ENCODE data around the gene INHBE.

INHBE gene

DNA sequence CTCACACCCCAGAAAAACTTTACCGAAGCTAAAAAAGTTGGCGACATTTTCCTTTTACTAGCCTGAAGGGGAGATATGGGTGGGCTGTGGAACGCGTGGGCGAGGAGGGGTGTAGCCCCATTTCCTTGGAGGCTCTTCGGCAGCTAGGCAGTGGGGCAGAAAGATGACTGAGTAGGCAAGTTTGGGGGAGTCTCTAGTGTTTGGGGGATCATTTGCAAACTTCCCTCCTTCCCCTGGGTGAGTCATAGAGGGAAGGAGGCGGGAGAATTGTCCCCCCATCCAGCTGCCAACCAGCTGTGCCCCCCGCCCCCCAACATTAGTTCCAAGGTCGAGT, 6.8 kb downstream of the INHBE start:
- no peak for DNase-seq

DNA sequence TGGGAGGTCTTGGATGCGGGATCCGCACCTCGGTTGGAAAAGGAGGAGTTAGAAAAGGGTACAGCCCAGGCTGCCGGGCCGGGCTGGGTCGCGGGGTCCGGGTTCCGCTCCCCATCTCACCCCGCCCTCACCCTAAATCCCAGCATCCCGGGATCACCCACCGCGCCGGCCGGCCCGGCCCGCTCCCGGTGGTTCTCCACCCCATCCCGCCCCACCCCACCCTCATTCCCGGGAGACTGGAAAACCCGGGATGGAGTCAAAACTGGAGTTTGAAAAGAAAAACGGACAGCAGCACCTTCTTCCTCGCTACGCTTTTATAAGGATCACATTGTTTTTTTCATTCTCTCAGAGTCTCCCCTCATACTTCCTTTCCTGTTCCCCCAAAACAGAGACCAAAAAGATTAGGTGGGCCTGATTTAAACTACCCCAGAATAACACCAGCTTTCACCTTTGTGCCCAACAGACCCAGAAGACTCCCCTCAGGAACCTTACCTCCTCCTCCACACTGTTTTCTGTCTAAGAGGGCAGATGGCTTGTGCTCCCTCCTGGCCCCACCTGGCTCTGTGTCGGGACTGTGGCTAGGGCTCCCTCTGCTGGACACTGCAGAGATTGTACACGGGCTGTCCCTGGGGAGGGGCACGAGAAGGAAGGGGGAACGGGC, 7.3 kb downstream of the INHBE start:
- DNase-seq = peak; percentile 99

DNA sequence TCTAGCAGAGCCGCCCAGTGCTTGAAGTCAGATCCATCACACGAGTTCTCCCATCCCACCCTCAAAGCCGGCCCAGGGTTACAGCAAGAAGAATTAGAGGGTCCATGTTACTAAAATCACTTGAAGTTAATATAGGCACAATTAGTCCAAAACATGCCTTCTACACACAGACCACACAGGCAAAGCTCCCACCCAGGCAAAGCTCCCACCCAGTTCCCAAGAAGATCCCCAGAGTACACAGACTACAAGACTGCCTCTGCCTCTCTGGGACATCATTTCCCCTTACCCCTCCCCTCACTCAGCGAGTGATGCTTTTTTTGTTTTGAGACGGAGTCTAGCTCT, 7.8 kb downstream of the INHBE start:
- DNase-seq = no peak

DNA sequence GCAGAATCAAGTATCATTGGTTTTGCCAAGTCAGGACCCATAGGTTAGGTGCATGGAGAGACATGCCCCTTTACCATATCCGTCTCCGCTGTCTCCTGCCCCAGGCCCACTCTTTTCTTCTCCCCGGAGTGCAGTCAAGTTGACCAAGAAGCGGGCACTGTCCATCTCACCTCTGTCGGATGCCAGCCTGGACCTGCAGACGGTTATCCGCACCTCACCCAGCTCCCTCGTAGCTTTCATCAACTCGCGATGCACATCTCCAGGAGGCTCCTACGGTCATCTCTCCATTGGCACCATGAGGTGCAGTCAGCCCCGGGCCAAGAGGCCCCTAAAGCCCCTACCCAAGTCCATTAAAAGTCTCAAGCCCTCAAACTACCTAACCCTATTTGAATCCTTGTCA, 9.5 kb downstream of the INHBE start:
- no peak for DNase-seq

DNA sequence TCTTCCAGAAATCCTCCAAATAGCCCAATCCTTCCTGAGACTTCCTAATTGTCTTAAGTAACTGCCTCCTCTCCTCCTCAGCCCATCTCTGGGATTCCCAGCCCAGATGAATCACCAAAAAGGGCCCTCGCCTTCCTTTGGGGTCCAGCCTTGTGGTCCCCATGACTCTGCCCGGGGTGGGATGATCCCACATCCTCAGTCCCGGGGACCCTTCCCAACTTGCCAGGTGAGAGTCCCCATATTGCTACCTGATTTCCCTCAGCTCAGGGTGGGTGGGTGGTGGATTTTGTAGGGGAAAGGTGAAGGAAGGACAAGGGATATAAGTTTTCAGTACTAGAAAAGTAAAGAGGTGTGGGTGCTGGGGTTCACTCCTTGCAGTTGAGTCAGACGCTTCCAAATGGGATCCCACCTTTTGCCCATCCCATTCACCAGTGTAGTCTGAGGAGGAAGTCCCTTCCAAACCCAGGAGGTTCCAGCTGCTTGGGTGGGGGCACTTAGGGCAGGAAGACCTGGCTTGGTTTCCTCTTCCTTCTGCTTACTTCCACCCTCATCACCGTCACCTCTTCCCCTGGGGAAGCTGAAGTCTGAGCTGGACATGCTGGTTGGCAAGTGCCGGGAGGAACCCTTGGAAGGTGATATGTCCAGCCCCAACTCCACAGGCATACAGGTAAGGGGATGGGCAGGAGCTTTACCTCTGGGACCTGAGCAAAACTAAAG, 10.1 kb downstream of the INHBE start:
- DNase-seq = no peak

DNA sequence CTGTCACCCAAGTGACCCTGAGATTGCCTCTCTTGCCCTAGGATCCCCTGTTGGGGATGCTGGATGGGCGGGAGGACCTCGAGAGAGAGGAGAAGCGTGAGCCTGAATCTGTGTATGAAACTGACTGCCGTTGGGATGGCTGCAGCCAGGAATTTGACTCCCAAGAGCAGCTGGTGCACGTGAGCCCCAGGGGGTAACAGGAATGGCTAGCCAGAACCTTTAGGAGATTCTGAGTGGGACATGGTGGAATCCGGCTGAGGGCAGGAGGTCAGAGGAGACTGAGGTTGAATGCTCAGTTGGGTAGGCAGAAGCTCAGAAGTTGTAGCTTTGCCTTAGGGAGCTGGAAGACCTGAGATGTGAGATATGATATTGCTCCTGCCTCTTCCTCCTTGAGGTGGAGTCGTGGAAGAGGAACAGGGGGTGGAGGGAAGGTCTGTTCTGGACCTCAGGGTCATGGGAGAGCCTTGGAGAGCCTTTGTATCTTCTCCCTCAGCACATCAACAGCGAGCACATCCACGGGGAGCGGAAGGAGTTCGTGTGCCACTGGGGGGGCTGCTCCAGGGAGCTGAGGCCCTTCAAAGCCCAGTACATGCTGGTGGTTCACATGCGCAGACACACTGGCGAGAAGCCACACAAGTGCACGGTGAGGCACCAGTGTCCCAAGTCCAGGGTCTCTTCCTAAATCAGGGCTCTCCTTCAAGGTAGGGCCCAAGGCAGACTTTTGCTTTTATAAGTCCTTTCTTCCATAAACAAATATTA, 10.8 kb downstream of the INHBE start:
- DNase-seq = no peak

DNA sequence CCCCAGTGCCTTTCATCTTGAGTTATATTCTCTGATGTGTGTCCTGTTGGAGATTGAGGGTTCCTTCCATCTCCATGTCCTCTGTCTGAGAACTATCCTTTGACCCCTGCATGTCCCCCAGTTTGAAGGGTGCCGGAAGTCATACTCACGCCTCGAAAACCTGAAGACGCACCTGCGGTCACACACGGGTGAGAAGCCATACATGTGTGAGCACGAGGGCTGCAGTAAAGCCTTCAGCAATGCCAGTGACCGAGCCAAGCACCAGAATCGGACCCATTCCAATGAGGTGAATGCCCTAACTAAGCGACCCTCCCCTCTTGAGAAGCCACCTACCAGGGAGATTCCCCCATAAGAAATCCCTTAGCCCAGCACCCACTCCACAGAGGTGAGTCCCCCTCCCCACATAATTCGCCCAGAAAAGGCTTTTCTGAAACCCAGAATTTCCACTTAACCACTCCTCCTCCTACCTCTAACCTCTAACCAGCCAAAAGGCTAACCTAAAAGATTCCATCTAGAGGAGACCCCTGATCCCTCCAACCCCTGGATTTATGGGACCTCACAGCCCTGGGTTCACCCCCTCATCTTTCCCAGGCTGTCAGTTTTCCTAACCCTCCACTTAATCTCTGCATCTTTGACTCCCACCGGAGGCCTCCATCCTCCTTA, 12.2 kb downstream of the INHBE start:
- no peak for DNase-seq

DNA sequence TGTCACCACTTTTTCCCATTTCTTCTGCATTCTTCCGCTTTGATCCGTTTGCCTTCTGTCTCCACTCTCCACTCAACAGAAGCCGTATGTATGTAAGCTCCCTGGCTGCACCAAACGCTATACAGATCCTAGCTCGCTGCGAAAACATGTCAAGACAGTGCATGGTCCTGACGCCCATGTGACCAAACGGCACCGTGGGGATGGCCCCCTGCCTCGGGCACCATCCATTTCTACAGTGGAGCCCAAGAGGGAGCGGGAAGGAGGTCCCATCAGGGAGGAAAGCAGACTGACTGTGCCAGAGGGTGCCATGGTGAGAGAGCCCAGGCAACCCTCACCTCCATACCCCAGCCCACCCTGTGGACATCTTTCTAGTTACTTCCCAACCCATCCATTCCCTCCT, 12.8 kb downstream of the INHBE start:
- no peak for DNase-seq

DNA sequence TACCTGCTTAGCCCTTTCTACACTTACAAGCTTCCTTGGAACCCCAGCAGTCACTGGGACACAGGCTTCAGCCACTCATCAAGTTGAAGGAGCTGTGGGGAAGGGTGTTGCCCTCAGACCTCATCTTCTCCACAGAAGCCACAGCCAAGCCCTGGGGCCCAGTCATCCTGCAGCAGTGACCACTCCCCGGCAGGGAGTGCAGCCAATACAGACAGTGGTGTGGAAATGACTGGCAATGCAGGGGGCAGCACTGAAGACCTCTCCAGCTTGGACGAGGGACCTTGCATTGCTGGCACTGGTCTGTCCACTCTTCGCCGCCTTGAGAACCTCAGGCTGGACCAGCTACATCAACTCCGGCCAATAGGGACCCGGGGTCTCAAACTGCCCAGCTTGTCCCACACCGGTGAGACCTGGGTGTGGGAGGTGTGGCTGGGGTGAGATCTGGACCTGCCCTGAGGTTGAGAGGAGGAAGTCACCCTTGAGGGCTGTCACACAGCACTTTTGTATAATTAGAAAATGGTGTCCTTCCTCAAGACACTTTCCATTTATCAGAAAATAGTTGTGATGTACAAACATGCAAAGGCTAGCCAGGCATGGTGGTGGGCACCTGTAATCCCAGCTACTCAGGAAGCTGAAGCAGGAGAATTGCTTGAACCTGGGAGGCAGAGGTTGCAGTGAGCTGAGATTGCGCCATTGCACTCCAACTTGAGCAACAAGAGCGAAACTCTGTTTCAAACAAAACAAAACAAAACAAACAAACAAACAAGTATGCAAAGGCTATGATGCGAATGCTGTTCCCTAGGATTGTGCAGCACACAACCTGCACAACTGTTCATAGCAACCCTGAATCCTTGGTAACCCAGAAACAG, 14.4 kb downstream of the INHBE start:
- no peak for DNase-seq

DNA sequence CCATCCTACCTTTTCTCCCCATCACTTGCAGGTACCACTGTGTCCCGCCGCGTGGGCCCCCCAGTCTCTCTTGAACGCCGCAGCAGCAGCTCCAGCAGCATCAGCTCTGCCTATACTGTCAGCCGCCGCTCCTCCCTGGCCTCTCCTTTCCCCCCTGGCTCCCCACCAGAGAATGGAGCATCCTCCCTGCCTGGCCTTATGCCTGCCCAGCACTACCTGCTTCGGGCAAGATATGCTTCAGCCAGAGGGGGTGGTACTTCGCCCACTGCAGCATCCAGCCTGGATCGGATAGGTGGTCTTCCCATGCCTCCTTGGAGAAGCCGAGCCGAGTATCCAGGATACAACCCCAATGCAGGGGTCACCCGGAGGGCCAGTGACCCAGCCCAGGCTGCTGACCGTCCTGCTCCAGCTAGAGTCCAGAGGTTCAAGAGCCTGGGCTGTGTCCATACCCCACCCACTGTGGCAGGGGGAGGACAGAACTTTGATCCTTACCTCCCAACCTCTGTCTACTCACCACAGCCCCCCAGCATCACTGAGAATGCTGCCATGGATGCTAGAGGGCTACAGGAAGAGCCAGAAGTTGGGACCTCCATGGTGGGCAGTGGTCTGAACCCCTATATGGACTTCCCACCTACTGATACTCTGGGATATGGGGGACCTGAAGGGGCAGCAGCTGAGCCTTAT, 15.3 kb downstream of the INHBE start:
- no peak for DNase-seq

DNA sequence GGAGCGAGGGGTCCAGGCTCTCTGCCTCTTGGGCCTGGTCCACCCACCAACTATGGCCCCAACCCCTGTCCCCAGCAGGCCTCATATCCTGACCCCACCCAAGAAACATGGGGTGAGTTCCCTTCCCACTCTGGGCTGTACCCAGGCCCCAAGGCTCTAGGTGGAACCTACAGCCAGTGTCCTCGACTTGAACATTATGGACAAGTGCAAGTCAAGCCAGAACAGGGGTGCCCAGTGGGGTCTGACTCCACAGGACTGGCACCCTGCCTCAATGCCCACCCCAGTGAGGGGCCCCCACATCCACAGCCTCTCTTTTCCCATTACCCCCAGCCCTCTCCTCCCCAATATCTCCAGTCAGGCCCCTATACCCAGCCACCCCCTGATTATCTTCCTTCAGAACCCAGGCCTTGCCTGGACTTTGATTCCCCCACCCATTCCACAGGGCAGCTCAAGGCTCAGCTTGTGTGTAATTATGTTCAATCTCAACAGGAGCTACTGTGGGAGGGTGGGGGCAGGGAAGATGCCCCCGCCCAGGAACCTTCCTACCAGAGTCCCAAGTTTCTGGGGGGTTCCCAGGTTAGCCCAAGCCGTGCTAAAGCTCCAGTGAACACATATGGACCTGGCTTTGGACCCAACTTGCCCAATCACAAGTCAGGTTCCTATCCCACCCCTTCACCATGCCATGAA, 16.0 kb downstream of the INHBE start:
- no peak for DNase-seq

DNA sequence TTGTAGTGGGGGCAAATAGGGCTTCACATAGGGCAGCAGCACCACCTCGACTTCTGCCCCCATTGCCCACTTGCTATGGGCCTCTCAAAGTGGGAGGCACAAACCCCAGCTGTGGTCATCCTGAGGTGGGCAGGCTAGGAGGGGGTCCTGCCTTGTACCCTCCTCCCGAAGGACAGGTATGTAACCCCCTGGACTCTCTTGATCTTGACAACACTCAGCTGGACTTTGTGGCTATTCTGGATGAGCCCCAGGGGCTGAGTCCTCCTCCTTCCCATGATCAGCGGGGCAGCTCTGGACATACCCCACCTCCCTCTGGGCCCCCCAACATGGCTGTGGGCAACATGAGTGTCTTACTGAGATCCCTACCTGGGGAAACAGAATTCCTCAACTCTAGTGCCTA, 16.6 kb downstream of the INHBE start:
- no peak for DNase-seq

DNA sequence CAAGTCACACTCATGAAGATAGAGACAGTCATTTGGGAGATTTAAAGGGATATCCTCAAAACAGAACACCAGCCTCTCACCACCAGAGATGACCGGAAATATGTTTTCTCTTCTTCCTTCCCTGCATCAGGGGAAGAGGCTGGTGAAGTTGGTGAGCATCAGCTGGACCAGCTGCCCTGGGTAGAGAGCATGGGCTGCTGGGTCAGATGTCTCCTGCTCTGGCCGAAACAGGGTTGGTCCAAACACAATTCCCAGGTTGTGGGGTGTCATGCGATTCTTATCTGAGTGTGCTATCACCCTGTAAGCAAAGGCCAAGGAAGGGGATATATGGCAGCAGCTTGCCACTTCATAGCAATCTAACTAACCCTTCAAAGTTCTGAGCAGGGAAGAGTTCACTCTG, 17.3 kb downstream of the INHBE start:
- no peak for DNase-seq

DNA sequence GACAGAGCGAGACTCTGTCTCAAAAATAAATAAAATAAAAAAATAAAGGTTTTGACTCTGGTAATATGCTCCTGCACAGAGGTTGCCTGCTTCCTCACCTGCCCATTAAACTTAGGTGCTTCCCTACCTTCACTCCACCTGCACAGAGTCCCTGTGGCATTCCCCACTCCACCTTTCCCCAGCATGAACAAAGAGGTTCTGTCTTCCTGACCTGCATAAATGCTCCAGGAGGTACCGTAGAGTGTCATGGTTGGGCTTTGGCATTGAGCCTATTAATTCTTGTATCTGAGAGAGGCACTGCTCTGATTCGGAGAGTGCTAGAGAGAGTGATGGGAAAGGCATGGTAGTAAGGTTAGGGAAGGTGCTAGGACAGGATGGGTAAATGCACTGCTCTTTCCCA, 18.3 kb downstream of the INHBE start:
- no peak for DNase-seq

DNA sequence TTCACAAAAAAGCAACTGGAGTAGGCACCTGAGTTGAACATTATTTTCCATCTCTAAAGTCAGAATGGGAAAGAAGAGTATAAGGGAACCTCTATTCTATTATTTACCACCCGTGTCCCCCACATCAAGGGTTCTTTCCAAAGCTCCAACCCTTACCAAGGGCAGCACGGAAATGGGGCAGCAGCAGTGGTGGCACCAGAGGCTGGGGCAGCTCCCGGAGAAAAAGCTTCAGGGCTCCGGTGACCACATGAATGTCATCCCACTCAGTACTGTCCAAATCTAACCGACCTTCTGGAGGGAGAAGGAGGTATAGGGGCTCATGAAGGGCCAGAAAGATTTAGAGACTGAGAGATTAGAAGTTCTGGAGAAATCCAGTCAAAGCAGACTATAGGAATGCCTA, 18.8 kb downstream of the INHBE start:
- no peak for DNase-seq

DNA sequence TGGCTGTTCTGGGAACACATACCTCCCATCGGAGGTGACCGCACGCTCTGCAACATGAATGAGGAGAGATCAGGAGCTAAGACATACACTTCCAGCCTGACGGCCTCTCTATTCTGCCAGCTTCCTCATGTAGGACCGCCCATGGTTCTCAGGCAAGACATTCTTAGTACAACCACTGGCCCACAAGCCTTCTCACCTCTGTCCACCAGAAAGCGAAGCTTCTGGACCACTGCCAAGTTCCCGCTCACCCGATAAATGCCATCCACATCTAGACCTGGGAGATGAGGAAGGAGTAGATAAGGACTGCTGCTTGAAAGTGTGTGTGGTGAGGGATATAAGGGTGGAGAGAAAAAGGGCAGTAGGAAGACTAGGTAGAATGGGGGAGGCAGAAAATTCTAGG, 19.3 kb downstream of the INHBE start:
- no peak for DNase-seq

DNA sequence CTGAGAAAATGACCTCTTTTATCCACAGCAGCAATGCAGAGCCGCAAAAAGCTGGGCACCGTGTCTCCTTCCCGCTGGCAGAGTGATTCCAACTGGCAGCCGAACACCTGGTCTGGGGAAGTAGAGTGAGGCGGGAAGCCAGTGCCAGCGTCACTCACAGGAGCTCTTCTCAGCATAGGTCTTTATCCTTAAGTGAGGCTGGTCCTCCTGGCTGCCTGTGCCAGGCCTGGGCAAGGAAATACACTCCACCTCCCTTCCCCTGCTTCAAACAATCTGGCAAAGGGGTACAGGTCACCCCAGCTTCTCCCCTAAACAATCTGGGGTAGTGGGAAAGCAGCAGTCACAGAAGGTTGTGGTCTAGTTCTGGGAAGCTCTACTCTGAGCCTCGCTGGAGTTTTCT, 19.8 kb downstream of the INHBE start:
- DNase-seq = no peak

DNA sequence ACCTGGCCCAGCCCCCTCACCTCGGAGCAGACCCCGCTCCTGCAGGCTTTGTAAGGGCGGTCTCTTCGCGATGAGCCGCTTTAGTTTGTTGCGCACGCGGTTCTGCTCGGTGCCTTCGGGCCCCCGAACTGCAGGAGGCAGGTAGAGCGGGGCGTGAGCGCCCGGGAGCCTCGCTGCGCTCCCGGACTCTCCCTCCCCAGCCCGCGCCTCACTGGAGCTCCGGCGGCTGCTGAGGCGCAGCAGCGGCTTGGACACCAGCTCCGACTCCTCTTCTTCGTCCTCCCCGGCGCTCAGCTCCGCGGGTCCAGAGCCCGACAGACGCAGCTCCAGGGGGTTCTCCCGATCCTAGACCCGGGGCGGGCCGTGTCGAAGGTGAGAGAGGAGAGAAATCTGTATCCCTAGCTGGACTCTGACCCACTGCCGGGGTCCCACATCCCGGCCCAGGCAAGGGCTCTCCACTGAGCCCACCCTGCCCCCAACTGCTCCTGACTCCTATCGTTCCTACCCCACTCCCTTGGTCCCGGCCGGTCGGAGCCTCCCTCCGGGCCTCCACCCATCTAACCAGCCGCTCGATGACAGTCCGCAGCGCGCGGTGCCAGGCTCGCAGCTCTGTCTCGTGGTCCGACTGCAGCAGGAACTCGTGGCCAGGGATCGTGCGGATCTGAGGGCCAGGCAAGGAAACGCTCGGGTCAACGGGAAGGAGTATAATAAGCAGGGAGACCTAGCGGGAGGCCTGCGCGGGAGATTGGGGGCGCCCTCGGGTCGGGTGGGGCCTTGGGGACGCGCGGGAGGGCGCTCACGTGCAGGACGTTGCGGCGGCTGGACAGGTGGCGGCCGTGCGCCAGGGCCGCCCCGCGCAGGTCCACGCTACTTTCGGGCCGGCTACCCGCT, 20.4 kb downstream of the INHBE start:
- DNase-seq = peak; percentile 76

DNA sequence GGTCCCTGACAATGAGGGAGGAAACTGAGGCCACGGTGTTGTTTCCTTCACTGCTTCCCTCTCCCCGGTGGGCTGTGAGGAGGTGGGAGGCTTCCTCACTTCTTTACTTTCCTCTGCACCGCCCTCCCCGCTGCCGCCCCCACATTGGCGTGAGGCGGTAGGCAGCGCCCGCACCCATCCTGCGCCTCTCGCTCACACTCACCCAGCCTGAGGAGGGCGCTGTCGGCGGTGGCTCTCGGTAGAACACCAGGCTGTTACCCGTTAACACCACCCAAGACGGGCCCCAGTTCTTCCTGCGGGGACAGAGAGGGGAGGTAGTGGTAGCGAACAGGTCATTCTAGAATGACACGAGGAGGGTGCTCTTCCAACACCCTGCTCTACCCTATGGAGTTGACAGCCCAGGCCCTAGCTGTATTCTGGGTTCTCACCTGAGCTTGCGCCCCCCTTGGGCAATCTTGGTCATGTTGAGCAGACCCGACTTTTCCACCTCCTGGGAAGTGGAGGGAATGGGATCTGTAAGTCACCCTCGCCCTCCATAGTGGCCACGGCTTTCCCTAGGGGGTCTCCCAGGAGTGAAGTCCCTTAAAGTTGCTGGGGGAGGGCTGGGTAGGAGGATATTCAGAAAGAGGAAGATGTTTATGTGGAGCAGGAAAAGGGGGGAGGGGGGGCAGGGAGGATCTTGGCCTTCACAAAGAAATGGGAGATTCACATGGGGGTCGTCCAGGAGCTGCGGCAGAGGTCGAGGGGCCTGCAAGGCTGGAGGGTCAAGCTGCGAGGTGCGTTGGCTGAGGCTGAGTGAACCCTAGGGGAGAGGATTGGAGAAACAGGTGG, 21.3 kb downstream of the INHBE start:
- DNase-seq = no peak

Data from islet precursor cell (in vitro differentiated cells).